ENCODE data around the gene VAV3.
"Not testable (repeated sequence)": the region's sequence is repeated elsewhere in the genome, so short reads cannot be mapped to it uniquely, and the experiment has no call there.

The VAV3 gene

DNA sequence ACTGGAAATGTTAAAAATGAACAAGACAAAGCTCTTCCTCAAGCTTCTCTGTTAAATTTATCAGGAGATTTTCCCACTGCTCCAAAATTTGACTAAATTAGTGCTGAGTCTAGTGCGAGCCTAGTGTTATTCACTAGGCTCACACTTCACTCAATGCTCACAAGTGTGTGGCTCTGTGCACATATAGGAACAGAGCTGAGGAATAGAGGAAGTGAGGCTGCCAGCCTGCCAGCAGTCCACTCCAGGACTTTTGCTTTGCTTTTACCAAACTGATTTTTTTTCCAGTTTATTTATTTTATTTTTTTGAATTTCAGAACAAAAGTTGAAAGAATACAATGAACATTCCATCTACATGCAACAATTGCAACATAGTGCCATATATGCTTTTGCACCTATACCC, 87.2 kb downstream of the VAV3 start:
- DNase-seq, result peak; percentile 69

DNA sequence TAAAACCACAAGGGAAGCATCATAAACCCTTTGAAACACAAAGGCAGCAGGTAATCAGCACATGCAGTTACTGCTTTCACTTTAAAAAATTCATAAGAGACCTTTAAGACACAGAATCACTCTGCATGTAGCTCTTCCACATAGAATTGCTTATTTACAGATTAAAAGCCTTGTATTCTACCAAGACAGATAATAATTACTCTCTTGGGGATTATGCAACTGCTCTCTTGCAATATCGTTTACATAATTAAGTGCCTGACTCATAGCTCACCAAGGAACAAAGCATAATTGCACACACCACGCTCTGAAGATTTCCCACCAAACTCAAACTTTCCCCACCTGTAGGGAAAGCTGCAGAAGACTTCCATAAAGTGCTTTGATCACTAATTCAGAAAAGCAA, 87.9 kb downstream of the VAV3 start:
- DNase-seq, result peak; percentile 84

- no peak for DNase-seq
These were observed 89.3 kb downstream of the VAV3 start for GRCh38 chr1:107875689-107876088.

DNA sequence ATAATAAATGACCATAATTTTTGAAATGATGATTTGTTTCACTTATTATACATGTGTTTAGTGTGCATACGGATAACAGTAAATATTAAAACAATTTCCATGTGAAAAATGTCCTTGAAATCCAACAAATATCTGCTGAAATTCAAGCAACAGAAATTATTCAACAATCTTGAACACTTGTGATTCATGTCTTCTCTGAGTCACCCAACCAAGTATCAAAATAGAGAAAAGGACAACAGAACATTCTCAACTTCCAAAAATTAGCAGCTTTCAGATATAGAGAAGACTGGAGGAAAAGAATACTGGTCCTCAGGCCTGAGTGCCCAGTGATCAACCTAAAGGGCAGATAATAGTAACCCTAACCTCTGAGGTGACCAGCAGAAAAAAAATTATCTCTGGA, 90.8 kb downstream of the VAV3 start:
- no peak for DNase-seq

DNA sequence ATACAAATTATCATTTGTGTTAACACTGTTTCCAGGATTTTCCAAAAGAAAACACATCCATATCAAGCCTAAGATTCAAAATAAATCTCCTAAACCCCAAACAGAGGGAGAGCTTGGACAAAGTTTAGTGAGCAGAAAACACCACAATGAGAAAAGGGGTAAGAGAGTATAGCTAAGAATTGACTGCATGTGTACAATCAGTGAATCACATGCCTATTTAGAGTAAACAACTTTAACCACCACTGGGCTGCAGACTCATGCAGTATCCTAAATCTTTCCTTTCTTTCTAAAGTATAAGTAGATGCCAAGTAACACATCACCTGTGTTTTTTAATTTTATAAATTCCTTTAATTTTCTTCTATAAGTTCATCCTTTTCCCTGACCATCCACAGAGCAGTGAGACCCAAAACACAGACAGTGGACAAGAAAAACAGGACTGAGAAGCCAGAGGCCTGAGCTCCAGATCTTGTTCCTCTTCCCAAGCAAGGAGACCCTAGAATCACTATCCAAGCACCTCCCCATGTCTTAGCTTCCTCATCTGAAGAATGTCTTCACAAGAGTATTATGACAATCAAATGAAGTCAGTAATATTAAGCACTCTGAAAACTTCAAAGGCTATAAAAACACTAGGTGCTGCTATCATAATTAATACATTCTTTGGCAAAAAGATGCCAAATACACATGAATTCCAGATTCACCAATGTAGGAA, 93.1 kb downstream of the VAV3 start:
- DNase-seq, result no peak

DNA sequence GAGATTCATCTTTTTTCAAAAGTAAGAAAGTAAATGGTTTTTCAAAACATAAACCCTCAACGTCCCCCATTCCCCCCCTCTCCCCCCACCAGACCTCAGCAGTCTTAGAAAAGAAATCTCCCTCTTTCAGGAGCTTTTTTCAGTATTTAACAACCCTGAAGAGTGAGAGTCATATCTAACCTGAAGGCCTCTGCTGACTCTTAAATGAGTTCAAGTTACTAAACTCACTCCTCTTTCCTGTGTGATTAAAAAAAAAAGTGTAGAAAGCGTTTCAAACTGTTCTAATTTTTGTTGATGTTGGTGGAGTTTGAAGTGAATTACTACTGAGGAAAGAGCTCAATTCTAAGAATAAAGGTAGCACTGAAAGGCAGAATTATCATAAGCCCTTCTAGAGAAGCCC, 93.7 kb downstream of the VAV3 start:
- DNase-seq, result no peak

- no peak for DNase-seq
These were observed 94.3 kb downstream of the VAV3 start for GRCh38 chr1:107870696-107871095.

- DNase-seq, result peak; percentile 40
These were observed 97.1 kb downstream of the VAV3 start for GRCh38 chr1:107867897-107868296.

DNA sequence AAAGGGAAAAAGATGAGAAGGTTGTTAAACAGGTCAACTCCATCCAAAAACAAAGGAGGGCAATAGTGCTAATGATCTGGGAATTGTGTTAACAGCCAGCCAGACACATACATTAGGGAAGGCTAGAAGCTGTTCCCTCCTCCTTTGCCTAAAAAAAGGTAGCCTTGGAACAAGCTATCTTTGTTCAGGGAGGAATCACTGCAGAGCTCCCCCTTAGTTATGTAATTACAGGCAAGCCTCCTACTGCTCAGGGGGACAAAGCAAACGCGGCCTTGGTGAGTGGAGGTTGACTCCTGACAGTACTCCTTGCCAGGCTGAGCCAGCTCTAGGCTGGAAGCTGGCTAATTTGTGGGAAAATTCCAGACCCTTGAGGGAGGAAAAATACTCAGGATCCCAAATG, 97.6 kb downstream of the VAV3 start:
- DNase-seq, result no peak

GRCh38 chr1:107866870-107867269, 98.1 kb downstream of the VAV3 start:
- DNase-seq, result no peak

GRCh38 chr1:107865627-107866026, 99.4 kb downstream of the VAV3 start:
- DNase-seq, result no peak

DNA sequence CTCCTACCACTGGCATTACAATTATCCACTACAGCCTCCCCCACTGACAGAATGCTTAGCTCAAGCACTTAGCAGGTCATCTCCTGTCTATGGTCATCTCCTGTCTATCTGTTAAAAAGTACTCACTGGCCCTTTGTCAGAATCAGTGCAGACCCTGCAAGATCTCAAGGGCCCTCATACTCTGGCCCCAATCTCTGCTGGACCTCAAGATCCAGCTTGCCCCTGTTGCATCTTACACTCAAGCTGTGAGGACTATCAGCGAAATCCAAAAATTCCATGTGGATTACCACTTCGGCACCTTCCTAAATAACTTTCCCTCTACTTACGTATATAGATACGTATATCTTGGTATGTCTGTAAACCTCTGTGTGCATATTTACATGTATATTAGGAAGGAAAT, 101.6 kb downstream of the VAV3 start:
- no peak for DNase-seq

DNA sequence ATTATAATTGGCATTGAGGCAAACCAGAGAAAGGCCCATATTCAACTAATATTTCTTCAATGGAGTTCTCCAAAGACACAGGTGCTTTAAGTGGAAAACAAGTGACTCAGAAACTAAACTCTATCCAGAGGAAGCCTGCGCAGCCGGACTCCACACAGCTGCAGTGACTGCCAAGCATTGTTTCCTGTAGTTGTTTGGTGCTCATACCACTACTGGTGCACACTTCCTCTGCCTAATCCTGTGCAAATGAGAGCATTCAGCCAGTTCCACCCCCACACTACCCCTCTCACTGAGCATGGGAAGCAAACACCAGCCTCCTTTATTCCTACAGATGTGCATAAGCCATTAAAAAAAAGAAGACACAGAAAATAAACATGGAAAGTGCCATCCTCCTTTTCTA, 102.9 kb downstream of the VAV3 start:
- DNase-seq, result peak; percentile 83

- DNase-seq, result no peak
These were observed 106.7 kb downstream of the VAV3 start for GRCh38 chr1:107858323-107858722.

DNA sequence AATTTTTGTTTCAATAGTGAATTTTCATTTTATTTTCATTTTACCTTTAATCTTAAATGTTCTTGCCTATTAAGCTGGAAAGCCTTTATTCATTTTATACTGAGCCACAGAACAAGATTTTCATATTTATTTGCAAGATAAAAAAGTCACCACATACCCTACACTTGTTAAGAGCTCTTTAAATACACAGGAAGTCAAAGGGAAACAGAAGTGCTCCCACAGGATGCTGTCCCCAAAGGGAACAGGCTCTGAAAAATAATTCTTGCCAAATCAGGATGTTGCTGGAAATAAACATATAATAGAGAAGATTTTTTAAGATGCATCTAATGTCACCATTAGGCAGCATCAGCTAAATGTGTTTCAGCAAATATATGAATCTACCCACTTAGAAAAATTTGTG, 113.6 kb downstream of the VAV3 start:
- no peak for DNase-seq

GRCh38 chr1:107844541-107845194, 120.3 kb downstream of the VAV3 start:
- not testable (repeated sequence) for DNase-seq

DNA sequence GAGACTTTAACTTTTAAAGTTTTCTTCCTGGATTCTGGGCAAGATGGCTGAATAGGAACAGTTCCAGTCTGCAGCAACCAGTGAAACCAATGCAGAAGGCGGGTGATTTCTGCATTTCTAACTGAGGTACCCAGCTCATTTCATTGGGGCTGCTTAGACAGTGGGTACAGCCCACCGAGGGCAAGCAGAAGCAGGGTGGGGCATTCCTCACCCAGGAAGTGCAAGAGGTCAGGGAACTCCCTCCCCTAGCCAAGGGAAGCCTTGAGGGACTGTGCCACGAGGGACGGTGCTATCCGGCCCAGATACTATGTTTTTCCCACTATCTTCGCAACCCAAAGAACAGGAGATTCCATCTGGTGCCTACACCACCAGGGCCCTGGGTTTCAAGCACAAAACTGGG, 121.0 kb downstream of the VAV3 start:
- DNase-seq, result no peak

DNA sequence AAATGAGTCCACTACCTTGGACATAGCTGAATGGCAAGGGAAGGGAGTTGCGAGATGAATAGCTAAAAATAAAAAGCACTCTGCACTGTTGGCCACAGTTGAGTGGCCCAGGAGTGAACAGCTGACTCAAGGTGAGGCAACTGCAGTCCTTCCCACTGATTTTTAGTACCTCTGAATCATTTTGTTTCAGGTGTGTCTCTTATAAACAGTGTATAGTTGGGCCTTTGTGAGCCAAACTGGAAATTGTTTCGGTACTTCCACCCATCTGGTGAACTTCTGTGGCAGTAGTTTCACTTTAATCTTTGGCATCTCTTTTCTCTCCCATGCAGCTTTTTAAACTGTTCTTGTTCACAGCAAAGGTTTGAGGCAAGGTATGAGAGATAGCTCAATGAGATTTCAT, 122.7 kb downstream of the VAV3 start:
- no peak for DNase-seq

GRCh38 chr1:107840725-107841124, 124.3 kb downstream of the VAV3 start:
- peak; percentile 91 for DNase-seq

DNA sequence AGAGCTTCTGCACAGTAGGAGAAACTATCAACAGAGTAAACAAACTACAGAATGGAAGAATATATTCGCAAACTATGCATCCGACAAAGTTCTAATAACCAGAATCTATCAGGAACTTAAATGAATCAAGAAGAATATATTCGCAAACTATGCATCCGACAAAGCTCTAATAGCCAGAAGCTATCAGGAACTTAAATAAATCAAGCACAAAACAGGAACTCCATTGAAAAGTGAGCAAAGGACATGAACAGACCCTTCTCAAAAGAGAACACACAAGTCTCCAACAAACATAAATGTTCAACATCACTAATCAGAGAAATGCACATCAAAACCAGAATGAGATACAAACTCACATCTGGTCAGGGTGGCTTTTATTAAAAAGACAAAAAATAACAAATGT, 126.9 kb downstream of the VAV3 start:
- no peak for DNase-seq

DNA sequence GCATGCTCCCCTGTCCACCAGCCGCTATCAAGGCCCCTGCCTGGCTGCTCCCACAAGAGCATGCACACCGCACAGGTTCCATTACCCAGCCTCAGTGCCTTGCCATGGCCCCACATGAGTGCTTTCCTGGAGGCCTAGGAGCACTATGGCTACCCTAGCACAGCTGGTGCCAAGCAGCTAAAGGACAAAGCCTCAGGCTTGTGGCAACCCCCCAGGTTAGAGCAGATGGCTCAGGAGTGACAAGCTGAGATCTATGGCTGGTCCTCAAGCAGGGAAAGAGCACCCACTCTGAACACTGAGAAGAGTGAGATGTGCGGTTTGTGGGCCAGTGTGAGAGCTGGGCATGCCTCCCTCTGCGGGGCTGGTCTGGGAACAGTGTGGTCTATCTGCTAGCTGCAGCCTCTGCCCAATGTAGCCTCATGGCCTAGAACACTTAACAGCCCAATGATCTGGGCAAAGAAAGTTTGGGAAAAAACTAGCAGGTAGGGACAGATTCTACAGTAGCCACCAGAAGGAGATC, 129.8 kb downstream of the VAV3 start:
- DNase-seq, result no peak

- no peak for DNase-seq
These were observed 131.9 kb downstream of the VAV3 start for GRCh38 chr1:107833061-107833460.

- DNase-seq, result no peak
These were observed 133.1 kb downstream of the VAV3 start for GRCh38 chr1:107831921-107832320.

GRCh38 chr1:107830526-107830925, 134.5 kb downstream of the VAV3 start:
- no peak for DNase-seq

DNA sequence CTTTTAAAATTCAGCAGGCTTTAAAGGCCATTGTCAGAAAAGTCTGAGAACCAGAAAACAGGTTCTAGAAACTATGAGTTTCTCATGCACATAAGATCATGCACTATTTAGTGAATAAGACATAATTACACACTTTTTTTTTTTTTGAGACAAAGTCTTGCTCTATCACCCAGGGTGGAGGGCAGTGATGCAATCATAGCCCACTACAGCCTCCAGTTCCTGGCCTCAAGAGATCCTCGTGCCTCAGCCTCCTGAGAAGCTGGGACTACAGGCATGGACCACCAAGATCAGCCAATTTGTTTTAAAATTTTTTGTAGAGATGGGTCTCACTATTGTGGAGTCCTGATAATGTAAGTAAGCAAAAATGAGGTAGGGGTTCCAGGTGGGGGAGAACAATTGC, 134.9 kb downstream of the VAV3 start:
- peak; percentile 13 for DNase-seq

Data from MV-4-11 (cell line).